ENCODE results near the gene NPY1R. TPM values are rescaled to one million over a fixed set of nuclear protein-coding genes. Genes with fewer than 3 reads are reported as not detected.

NPY1R gene
- total RNA-seq, 4 donors from 2014 or later = 5.7 to 16.7 (median 9.0) TPM

GRCh38 chr4:163335384-163335783 lies 3.0 kb upstream of the NPY1R start:
- WGBS, 2 donors = 92 to 95% methylated on average over 3 of the region's 3 CpGs
- no peaks in the 10 kb centered on the region for H3K4me1 ChIP-seq
- H3K36me3 ChIP-seq = no peaks in the 10 kb centered on the region
- no peak for DNase-seq
- intact Hi-C loops (cut with DNase I) = loop anchor here (10.0 kb wide), 1 partner anchor 841 kb away; no protein-coding TSS in a partner anchor
- H3K9me3 ChIP-seq = no peaks in the 10 kb centered on the region
- TF ChIP-seq, protein P1, sequence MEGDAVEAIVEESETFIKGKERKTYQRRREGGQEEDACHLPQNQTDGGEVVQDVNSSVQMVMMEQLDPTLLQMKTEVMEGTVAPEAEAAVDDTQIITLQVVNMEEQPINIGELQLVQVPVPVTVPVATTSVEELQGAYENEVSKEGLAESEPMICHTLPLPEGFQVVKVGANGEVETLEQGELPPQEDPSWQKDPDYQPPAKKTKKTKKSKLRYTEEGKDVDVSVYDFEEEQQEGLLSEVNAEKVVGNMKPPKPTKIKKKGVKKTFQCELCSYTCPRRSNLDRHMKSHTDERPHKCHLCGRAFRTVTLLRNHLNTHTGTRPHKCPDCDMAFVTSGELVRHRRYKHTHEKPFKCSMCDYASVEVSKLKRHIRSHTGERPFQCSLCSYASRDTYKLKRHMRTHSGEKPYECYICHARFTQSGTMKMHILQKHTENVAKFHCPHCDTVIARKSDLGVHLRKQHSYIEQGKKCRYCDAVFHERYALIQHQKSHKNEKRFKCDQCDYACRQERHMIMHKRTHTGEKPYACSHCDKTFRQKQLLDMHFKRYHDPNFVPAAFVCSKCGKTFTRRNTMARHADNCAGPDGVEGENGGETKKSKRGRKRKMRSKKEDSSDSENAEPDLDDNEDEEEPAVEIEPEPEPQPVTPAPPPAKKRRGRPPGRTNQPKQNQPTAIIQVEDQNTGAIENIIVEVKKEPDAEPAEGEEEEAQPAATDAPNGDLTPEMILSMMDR (IDR thresholded peaks at IDR 0.05) = no peak
- TF ChIP-seq POLR2A (IDR thresholded peaks at IDR 0.05) = no peak
- no peak overlapping the region for H3K27ac ChIP-seq
- no peak overlapping the region for H3K4me3 ChIP-seq (replicated peaks in 1 of 3)
- no peaks in the 10 kb centered on the region for H3K27me3 ChIP-seq

GRCh38 chr4:163331629-163332376 lies 593 bp downstream of the NPY1R start:
- 2% methylated on average over 43 to 49 of the region's 58 CpGs for WGBS, 2 donors

DNA sequence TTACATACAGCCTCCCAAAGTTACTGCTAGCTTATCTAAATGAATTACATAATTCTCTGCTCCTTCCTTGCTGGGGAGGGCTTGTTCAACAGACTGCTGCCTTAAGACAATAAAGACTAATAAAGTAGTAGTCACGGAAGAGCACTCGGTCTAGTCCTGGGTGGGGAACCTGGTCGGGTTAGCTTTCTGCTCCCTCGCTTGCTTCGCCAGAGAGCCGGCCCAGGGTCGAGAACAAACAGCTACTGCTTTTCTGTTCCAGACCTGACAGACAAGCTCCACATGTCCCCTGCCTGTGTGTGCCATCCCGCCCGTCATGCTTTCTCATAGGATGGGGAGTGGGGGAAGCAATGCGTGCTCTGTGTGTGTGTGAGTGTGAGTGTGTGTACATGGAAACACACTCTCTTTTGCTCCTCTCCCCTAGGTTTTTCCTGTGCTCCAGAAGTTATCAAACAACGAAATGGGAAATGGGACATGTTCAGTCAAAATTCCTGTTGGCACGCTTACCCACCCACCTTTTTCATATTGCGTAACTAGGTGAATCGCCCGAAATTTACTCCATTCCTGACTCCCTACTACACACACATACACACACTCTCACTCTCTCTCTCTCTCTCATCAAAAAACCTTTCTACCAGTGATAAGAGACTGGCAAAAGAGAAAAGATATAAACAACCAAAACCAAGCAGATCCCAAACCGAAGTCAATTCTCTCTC lies 1.3 kb downstream of the NPY1R start:
- Histone ChIP-seq H3K36me3 (no peaks in the 10 kb centered on the region), H3K4me3 (replicated peaks in 1 of 3) (peak overlapping the region in 2 of 3 donors; percentile 43 to 69), H3K9me3 (no peaks in the 10 kb centered on the region), H3K27ac (no peak overlapping the region), H3K27me3 (no peaks in the 10 kb centered on the region), H3K4me1 (no peaks in the 10 kb centered on the region)
- intact Hi-C loops (cut with DNase I) = loop anchor here (10.0 kb wide), 1 partner anchor 836 kb away; no protein-coding TSS in a partner anchor
- no peak for TF ChIP-seq POLR2A (IDR thresholded peaks at IDR 0.05)
- TF ChIP-seq, protein P1 (IDR thresholded peaks at IDR 0.05) = no peak
- DNase-seq = no peak
- 41 to 52% methylated on average over 16 of the region's 16 CpGs for WGBS, 2 donors

More at GRCh38 chr4:163331629-163332376, 593 bp downstream of the NPY1R start:
- Histone ChIP-seq H3K36me3 (no peaks in the 10 kb centered on the region), H3K27me3 (no peaks in the 10 kb centered on the region), H3K4me1 (no peaks in the 10 kb centered on the region), H3K9me3 (no peaks in the 10 kb centered on the region), H3K27ac (no peak overlapping the region), H3K4me3 (replicated peaks in 1 of 3) (peak overlapping the region; percentile 12 to 69 (median 43))
- peak; percentile 4 to 15 for DNase-seq
- intact Hi-C loops (cut with DNase I) = loop anchor here (10.0 kb wide), 1 partner anchor 837 kb away; no protein-coding TSS in a partner anchor
- TF ChIP-seq POLR2A (IDR thresholded peaks at IDR 0.05) = no peak
- TF ChIP-seq, protein P1 (IDR thresholded peaks at IDR 0.05) = no peak

GRCh38 chr4:163317110-163317509 lies 15.3 kb downstream of the NPY1R start:
- TF ChIP-seq, protein P1 (IDR thresholded peaks at IDR 0.05) = no peak
- no peak for TF ChIP-seq POLR2A (IDR thresholded peaks at IDR 0.05)
- no peak overlapping the region for H3K4me3 ChIP-seq (replicated peaks in 1 of 3)
- H3K36me3 ChIP-seq = no peaks in the 10 kb centered on the region
- H3K27ac ChIP-seq = no peak overlapping the region
- no peaks in the 10 kb centered on the region for H3K27me3 ChIP-seq
- no peaks in the 10 kb centered on the region for H3K4me1 ChIP-seq
- no peak for DNase-seq
- intact Hi-C loops (cut with DNase I) = no loop called here
- 0% methylated on average over 1 of the region's 1 CpG for WGBS, 2 donors
- no peaks in the 10 kb centered on the region for H3K9me3 ChIP-seq

DNA sequence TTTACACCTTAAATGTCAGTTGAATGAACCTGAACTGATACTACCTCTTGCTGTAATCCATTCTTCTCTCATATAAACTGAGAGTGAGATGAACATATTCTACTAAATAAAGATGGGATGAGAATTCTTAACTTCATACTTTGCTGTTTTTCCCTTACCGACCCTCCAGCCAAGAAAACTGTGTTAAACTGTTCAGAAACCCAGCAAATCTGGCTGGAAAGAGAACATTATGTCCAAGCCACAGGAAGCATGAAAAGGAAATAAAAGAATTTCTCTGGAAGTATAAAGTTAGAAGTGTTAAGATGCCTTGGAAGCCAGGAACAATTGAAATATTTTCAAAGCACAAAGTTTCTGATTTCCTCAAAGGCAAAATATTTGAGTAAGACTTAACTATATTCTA lies 22.9 kb downstream of the NPY1R start:
- TF ChIP-seq, protein P1 (IDR thresholded peaks at IDR 0.05) = no peak
- no peak for TF ChIP-seq POLR2A (IDR thresholded peaks at IDR 0.05)
- no peaks in the 10 kb centered on the region for H3K4me1 ChIP-seq
- WGBS, 2 donors = 67% methylated on average over 1 of the region's 1 CpG
- no peak overlapping the region for H3K4me3 ChIP-seq (replicated peaks in 1 of 3)
- H3K36me3 ChIP-seq = no peaks in the 10 kb centered on the region
- H3K27me3 ChIP-seq = no peaks in the 10 kb centered on the region
- no peak for DNase-seq
- H3K27ac ChIP-seq = no peak overlapping the region
- intact Hi-C loops (cut with DNase I) = no loop called here
- H3K9me3 ChIP-seq = no peaks in the 10 kb centered on the region

Measured in thyroid gland (tissue), 4 donors.